Measurements from ENCODE around the gene THY1.
"Not testable (repeated sequence)": the region's sequence is repeated elsewhere in the genome, so short reads cannot be mapped to it uniquely, and the experiment has no call there.

THY1 gene

DNA sequence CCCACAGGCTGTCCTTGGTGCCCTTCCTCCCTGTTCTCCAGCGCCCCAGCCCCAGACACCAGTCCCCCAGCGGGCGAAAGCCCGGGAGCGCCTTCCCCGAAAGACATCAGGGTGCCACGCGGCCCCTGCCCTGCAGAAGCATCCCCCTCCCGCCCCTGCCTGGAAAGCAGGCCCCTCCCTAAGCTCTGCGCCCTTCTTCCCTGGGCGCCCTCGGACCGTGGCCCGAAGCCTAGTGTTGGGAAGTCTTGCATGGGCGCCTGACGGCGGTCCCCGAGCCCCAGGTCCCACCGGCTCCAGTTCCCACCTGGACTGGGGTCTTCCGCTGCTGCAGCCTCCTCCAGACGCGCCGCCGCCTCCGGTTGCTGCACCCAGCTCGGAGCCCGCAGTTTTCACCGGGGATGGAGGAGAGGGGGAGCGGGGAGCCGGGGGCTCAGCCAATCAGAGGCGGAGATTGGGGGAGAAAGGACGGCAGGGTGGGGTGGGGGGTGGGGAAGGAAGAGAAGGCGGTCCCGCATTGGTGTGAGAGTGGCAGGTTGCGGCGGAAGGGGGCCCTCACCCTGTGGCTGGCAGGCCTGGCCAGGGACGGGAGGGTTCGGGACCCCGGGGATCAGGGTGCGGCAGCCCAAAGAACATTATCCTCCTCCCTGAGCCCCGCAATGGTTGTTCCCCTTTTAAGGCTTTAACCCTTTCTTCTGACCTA, at the start of gene THY1:
TSS of gene THY1 (minus strand) at position 364 of the 700 bp plus-strand sequence. CDS start 2,267 bp downstream, outside the sequence.
- DNase-seq: no peak

DNA sequence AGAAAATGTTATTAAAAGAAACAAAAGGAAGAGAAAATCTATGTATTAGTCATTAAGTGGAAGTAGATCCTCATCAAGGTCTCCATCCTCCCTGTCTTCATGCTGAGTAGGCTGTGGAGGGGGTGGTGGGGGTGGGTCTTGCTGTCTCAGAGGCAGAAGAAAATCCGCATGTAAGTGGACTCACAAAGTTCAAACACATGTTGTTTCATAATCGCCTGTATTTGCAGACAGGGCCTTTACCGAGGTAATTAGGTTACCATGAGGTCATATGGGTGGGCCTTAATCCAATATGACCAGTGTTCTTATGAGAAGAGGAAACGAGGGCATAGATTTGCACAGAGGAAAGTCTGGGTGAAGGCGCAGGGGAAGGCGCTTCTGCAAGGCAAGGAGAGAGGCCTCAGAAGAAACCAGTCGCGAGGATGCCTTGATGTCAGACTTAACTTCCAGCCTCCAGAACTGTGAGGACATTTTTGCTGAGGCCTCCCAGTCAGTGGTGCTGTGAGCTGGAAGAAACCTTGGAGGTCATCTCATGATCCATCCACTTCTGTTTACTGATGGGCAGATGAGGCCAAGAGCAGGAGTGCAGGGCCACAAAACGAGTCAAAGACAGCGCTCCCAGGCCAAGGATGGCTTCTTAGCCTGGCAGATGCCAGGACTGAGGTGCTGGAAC, 49.3 kb upstream of the THY1 start:
- DNase-seq: no peak

DNA sequence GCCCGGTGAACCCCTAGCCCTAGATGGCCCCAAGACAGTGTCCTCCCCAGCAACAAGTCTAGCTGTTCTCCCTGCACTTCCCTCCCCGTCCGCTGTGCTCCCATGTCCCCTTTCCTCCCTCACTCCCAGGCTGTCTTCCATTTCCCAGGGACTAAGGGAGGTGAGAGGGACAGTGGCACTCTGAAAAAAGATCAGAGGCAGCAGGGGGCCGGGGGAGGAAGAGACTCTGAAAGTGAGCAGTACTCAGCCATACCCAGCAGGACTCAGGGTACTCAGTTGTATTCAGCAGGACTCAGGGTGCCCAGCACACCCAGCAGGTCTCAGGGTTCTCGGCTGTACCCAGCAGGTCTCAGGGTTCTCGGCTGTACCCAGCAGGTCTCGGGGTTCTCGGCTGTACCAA, 48.4 kb upstream of the THY1 start:
- DNase-seq: no peak

DNA sequence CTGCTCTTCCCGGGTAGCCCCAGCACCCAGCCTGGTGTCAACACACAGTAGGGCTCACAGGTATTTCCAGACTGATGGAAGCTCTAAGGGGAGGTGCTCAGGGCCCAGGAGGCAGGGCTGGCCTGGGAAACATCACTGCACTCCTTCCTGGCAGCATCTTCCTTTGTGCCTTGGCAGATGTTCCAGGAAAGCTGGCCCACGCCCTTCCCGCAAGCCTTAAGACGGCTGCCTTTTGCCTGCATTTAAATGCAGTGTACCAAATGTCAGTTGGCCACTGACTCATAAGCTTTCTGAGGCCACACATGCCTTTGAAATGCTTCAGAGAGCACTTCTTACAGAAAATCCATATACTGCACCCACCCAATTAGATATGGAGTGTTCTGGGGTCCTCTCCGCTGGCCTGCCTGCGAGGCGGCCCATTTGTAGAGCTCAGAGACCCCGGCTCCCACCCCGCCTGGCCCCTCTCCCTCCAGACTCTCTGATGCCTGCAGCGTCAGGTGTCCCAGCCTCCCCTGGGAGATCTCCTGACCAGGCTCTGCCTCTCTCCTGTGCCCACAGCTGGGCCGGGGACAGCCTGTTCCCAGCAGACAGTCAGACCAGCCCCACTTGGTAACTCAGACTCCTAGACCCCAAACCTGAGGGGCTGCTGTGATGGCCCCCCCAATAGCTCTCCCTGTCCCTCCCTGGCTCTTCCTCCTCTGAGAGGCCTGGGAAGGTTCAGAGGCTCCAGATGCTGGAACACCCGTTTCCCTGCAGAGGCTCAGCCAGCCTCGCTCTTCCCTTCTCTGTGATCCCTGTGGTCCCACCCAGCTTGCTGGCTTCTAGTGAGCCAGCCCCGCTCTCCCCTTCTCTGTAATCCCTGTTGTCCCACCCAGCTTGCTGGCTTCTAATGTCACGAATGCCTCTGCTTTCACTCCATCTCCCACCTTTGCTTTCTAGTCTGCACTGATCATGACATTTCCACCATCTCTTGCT, 47.6 kb upstream of the THY1 start:
- no peak for DNase-seq

DNA sequence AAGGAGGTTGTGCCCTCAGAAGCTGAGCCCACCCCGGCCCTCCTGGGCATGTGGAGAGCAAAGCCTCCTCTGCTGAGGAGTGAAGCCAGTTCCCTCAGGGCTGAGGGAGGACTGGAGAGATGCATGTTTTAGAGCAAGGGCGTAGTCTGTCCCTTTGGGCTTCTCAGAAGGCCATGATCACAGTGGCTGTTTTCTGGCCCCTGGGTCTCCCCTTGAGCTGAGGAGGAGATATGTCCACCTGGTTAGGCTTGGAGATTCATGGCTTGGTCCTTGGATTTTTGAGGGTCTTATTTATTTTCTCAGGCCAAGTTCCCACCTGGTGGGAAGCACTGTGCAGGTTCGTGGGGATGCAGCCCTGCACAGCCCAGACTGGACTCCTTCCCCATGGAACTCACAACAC, 46.5 kb upstream of the THY1 start:
- no peak for DNase-seq

DNA sequence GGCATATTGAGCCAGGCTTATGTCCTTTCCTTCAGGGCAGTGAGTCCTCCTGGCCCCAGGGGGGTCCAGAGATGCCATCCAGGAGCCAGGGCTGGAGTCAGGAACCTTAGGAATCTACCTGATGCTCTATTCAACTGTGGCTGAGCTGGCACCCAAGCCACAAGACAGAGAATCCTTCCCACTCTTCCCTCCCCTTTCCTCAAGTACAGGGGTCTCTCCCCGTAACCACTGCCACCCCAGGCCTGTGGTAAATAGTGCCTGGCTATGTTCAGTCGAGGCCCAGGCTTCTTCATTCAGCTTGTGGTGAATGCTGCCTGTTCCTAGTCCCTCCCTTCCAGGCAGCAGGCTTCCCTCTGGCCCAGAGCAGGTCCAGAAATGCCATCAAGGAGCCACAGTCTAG, 45.5 kb upstream of the THY1 start:
- no peak for DNase-seq

DNA sequence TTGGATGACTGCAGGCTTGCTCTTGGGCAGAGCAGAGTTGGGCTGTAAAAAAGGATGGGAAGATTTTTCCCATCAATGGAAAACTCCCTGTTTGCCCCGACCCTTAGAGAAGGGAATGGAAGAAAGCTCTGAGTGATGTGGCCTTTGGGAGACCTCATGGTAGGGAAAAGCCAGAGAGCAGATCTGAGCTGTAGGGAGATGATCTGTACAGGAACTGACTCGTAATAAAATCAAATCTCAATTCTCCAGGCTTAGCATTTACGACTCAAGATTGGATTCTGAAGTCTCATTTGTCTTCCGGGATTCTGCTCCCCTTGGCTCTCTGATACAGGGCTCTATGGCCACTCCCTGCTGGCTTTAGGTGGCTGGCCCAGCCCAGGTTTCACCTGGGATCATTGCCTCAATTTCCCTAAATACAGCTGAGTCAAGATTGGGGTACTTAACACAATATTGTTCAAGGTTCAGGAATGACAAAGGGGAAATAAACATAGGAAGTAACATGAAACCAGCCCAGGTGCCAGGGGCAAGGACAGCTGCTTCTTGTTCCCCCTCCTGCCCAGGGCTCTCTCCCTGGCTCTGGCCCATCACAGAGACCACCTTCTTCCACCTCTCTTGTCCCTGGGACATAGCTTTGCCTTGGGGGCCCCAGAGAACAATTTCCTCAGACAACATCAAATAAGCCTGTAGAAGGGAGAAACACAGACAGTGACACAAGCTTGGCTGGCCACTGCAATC, 38.4 kb upstream of the THY1 start:
- no peak for DNase-seq

DNA sequence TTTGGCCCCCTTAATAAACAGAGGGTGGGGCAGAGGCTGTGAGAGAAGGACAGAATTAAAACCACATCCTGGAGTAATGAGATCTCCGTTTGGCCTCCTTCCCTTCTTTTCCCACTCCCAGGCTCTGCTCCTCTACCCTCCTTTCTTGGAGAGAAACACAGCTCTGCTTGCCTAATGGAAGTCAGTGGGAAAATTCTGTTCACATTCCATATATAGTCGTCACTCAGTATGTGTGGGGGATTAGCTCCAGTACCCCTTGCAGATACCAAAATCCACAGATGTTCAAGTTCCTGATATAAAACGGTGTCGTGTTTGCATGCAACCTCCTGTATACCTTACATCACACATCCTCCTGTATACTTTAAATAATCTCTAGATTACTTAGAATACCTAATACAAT, 37.6 kb upstream of the THY1 start:
- DNase-seq: no peak

DNA sequence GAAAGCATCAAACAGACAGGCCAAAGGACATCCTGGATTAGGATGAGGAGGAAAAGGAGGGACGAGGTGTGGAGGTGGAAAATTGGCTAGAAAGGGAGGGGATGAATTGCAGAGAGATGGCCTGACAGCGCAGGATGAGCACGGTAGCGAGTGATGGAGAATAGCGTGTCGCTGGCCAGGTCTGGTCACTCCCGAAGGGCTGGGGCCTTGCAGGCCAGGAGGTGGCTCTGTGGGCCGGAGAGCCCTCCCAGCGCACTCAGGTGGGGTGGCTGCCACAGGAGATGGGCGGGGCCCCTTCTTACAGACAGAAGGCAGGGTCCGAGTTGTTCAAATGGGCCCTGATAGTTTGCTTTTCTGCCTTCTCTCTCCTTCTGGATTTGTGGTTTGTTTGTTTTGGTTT, 37.1 kb upstream of the THY1 start:
- no peak for DNase-seq

DNA sequence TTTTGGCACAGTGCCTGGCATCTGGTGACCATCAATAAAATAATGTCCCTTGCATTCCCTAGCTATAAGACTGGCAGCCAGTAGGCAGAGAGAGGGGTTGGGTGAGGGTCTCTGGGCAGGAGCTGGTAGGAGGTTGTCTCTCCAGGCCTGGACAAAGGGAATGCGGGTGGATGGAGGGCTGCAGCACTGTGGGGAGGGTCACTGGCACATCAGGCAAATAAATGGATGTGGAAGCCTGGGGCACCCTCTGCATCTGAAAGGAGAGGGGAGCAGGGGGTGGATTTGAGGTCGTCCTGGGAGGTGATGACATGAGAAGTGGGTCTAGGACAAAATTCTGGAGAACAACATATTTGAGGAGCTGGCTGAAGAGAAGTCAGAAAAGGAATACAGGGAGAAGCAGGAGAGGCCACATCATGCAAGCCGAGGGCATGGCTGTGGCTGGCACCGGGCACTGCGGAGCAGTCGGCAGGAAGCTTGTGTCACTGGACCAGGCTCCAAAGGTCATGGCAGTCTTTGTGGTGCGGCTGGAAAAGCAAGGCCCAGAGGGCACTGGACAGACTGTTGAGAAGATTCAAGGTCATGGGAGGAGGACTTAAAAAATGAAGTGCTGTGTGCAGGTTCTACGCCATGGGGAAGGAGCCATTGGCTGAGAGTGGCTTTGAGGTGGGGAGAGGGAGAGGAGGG, 36.5 kb upstream of the THY1 start:
- no peak for DNase-seq

DNA sequence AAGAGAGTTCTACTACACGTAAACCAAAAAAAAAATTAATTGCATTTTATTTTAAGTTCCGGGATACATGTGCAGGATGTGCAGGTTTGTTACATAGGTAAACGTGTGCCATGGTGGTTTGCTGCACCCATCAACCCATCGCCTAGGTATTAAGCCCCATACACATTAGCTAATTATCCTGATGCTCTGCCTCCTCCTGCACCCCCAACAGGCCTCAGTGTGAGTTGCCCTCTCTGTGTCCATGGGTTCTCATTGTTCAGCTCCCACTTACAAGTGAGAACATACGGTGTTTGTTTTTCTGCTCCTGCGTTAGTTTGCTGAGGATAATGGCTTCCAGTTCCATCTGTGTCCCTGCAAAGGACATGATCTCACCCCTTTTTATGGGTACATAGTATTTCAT, 32.7 kb upstream of the THY1 start:
- DNase-seq: not testable (repeated sequence)

DNA sequence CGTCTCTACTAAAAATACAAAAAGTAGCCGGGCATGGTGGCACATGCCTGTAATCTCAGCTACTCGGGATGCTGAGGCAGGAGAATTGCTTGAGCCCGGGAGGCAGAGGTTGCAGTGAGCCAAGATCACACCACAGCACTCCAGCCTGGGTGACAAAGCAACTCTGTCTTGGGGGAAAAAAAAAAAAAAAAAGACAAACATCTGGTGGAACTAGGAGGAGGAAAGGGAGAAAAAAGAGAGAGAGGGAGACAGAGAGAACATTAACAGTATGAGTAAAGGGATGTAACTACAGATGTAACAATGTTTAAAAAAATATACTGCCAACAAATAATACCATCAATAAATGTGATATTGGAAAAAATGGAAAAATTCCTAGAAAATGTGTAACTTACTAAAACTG, 32.3 kb upstream of the THY1 start:
- not testable (repeated sequence) for DNase-seq

DNA sequence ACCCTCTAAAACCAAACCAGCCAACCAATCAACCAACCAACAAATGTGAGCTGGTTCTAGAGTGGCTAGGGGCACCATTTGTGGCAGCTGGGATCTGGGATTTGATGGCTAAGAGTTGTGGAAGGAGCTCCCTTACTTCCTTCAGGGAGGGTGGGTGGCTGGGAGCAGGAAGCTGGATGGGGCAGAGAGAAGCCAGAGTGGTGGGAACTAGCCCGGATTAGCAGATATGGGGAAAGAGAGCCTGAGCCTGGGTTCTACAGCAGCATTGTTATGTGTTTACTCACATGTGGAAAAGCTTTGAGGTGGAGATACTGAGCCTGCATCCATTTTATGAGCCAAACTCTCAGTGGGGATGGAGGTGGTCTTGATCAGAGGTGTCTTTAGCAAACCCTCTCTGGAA, 30.9 kb upstream of the THY1 start:
- no peak for DNase-seq

DNA sequence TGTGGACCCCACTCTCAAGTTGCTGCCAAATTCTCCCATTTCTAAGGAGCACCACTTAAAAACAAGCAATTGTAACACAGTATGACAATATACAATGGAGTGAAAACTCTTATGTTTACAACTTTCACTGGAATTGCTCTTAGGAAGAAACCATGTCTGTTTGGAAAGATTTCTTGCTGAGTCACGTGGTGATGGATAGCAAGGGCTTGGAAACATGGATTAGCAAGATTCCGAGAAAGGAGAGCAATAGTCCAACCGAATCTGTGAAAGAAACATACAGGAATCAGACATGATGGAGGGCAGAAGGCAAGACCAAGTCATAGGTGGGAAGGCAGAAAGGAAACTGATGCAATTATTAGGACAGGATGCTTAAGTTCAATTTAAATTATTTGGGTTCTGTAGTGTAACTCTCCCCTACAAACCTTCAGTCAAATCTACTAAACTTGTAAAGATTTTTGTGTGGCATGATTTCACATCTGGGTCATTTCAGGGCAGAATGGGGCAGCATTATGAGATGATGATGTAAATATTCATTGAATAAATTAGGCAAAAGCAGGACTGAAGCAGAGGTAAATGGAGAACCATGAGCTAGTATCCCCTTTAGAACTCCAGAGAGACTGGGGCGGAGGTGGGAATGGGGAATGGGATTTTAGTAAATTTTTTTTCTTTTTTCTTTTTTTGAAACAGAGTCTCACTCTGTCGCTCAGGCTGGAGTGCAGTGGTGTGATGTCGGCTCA, 27.8 kb upstream of the THY1 start:
- DNase-seq: peak; percentile 24

DNA sequence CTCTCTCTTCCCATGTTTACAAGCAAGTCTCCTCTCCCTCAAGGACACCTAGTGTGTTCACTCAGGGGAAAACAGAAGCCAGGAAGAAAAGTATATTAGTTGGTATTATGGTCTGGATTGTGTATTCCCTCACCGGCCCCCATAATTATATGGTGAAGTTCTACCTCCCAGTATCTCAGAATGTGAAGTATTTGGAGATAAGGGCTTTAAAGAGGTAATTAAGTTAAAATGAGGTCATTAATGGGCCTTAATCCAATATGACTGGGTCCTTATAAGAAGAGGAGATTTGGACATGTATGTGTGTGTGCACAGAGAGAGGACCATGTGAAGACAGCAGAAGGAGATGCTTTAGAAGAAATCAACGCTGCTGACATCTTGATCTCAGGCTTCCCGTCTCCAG, 26.5 kb upstream of the THY1 start:
- no peak for DNase-seq

DNA sequence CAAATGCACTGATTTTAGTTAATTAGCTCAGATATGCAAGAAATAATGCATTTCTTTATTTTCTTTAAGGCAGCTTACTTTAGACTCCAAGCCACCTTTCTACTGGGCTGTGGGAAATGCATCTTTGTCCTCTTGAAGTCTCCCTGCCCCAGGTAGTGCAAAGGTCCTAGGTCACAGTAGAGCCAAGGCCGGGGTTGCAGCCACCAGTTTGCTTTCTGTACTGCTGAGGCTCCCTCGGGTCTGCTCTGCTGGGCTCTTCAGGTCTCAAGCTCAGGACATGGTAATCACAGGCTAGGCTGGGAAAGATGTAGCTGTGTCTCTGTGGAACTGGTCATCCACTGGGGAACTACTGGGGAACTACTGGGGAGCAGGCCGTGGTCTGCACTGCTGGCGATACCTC, 25.4 kb upstream of the THY1 start:
- DNase-seq: no peak

DNA sequence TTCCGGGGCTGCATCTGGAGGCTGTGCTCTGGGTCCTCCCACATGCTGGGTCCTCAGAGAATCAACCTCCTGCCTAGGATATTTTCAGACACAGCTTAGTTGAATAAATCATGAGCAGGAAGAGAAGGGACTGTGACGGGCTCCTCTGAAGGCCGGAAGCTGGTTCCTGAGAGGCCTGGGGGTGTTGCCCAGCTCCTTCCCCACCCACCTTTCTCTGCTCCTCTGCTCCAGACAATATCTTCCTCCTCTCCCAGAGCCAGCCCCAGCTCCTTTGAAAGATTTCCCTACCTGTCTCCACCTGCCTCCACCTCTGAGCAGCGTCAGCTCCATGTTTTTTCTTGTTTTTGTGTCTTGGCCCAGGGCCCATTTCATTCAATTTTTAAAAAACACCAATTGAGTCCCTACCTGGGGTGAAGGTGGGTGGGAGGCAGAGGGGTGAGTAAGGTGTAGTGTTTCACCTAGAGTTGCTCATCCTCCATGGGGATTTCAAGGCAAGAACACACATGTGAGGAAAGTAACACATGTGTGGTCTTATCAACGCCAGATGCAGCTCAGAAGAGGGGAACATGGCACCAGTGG, 24.8 kb upstream of the THY1 start:
- no peak for DNase-seq

DNA sequence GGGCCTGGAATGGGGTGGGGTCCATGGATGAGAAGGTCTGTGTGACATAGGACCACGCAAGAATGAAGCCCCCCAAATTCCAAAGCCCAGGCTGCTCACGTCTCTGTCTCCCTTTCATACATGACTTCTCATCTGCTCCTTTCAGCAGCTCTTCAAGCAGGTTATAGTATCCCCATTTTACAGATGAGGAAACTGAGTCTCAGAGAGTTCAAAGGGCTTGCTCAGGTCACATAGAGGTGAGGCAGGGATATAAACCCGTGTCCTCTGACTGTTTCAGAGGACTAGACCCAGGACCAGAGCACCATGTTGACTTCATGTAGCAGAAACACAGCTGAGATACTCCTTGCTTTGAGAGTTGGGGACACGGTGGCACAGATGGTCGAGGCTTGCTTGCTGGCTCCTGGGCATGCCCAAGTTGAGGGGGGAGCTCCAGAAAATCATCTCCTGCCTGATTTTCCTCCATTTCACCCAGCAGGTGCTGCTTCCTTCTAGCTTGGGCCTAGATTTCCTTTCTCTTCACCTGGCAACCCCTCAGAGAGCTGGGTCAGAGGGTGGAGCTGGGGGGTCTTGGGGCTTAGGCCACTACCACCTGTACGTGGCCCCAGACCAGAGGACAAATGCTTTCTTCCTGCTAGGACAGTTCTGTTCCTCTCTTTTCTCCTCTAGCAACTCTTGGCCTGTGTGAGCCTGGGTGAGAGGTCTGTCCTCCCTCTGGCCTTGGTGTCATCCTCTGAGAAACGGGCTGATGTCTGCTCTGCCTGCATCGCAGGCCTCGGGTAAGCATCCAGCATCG, 24.1 kb upstream of the THY1 start:
- DNase-seq: no peak

DNA sequence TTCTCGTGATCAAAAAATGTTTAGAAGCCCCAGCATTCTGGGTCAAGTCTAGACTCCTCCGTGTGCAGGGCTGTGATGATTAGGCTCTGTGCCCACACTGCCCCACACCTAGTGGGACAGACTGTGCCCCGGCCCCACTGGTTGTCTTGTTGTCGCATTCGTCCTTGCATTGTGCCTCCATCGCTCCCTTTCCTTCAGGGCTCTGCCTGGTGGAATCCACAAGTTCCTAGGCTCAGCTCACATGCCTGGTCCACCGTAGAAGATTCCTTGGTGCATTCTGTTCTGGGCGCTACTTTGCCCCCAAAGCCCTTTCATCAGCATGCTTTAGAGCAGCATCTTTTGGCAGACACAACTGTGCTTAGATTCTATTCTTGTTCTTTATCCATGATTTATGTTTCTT, 23.5 kb upstream of the THY1 start:
- no peak for DNase-seq

DNA sequence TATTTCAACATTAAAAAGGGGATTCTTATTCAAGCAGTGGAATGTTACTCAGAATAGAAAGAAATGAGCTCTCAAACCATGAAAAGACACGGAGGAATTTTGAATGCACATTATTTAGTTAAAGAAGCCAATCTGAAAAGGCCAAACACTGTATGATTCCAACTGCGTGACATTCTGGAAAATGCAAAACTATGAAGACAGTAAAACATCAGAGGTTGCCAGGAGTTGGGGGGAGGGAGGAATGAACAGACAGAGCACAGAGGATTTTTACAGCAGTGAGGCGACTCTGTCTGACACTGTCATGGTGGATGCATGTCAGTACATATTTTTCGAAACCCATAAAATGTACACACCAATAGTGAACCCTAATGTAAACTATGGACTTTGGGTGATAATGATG, 22.9 kb upstream of the THY1 start:
- DNase-seq: no peak
